Caki2 (cell line): ENCODE results near the gene PGM2. TPM values are rescaled to one million over a fixed set of nuclear protein-coding genes. Genes with fewer than 3 reads are reported as not detected.

Source experiments
- DNase-seq: peaks from one replicate; pipeline ENCODE4 v3.0.0-alpha.2; 2015; ENCODE audit warnings: low read depth
- in situ Hi-C: cut with HindIII; loops from 2 replicates; pipeline ENCODE4 v1.10.0; 2016; ENCODE audit warnings: low sequenced_read_pairs, low pct_unique_long_range_greater_than_20kb, mixed read lengths
- total RNA-seq: library from RNA; depleted of rRNA; stranded (reverse); fragments of >200 nt; shearing (Covaris generic); gene quantifications from 2 replicates; pipeline ENCODE4 v1.2.3, GENCODE V29; 2014; ENCODE audit warnings: low replicate concordance; rRNA removed

Gene PGM2
- total RNA-seq, 1 experiment from 2014 or later = 24.8 TPM

GRCh38 chr4:37910091-37910486 is 83.6 kb downstream of the PGM2 start:
- in situ Hi-C loops = no loop called here
- no peak for DNase-seq

Other genes starting within 250 kb of the PGM2 start
- gene RELL1, start 140.3 kb upstream of the PGM2 start, total RNA-seq = 50.5 and 57.7 TPM in 2 replicates
- gene TBC1D1, start 64.4 kb downstream of the PGM2 start, total RNA-seq = 38.6 and 40.7 TPM in 2 replicates
- not detected in 2 replicates for gene PTTG2, start 133.7 kb downstream of the PGM2 start, total RNA-seq